Activated gamma-delta T cell (primary cell): ENCODE measurements around the gene EEFSEC.
A peak's percentile ranks its signal among the peaks of the same experiment; 100 is the strongest.

ENCODE experiments used
- DNase-seq: peaks from one replicate; lab custom pipeline; 2025; lab: John Stamatoyannopoulos, UW

The EEFSEC gene

DNA sequence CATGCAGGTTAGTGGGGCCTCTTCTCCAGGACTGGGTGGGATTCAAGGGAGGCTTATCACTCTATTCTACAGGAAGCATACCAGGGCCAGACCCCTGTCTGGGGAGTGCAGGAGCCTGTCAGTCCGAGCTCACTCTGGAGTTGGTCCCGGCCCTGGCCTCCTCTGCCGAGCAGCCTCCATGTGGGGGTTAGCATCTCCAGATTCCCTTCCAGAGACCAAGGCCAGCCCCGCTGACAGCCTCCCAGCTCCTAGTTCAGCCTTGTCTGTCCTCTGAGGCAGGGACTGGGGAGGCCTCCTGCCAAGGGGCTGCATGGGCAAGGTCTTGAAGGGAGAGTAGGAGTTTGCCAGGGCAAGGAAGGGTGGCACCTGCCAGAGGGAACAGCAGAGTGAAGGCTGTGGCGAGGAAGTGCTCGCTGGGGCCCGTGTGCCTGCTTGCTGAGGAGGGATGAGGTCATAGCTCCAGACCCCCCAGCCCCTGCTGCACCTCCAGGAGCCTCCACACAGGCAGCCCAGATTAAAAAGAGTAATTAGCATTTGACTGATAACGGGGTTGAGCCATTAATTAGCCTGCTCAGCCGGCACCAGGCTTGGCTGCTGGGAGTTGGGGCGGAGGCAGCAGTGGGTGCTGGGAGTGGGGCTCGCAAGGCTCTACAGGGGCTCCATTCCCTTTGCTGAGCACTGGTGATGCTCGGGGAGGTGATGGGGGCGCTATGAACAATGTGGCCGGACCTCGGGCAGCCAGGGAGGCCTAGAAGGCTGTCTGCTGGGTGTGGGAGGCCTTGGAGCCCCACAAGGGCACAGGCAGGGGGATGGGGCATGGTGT lies 259.1 kb downstream of the EEFSEC start:
- DNase-seq: no peak

DNA sequence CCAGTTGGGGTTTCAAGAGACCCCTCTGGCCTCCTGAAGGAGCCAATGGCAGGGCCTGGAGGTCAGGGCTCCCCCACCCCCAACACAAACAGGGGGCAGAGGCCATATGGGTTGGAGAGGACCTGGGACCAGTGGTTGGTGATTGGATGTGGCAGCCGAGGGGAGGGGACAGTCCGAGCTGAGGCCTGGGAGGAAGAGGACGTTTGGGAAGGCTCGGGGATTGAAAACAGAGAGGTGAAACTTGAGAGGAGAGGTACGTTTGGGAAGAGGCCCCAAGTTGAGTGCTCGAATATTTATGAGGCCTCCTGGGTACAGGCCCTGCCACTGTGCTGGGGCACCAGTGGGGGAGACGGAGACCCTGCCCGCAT lies 259.7 kb downstream of the EEFSEC start:
- no peak for DNase-seq

DNA sequence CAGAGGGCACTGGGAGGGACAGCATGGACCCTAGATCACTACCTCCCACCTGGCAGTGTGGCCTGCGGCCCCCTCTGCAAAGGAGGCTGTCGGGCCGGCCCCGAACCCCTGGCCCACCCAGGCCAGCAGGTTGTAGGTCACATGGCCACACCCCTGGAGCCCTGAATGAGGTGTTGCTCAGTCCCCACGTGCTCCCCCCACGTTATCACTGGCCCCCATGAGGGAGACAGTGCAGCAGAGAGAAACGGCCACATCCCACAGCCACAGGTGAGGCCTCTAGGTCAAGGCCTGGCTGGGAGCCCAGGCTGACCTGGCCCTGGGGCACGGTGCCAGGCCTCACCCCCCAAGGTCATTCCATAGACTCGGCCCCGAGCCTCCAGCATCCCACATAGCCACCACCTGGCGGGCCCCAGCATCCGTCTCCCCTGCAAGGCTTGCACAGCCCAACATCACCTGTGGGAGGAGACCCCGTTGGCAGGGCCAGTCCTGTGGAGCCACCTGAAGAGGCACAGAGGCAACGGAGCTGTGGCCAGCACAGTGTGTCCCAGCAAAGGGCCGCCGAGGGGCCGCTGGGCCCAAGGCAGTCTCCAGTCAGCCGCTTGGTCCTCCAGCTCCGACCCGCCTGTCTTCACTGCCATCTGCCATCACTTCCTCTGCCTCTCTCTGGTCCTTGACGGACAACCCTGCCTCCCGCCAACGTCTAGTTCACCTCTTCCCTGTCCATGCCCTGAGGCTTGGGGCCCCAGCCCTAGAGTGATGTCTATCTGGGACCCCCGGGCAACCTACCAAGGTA lies 260.3 kb downstream of the EEFSEC start:
- no peak for DNase-seq

DNA sequence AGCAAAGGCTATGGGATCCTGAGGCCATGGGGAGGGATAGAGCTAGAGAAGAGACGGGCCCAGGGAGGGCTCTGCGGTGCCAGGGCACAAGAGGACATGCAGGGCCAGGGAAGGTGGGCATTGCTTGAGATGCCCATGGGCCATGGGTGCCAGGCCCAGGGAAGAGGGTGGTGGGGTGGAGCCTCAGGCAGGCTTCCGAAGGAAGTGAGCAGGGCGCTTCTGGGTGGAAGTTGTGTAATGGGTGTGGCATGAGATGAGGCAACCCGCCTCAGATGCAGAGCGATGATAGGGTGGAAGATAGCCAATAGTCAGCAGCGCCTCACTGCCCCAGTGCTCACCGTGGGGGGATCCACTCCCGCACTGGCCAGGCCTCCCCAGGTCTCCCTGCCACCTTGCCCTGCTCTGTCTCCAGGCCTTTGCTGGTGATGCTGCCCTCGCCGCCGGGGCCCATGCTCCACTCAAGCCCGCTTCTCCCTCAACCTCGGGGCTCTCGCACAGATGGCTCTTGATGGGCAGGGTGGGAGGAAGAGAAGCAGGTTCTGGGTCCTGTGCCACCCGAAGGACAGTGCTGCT lies 262.0 kb downstream of the EEFSEC start:
- no peak for DNase-seq

DNA sequence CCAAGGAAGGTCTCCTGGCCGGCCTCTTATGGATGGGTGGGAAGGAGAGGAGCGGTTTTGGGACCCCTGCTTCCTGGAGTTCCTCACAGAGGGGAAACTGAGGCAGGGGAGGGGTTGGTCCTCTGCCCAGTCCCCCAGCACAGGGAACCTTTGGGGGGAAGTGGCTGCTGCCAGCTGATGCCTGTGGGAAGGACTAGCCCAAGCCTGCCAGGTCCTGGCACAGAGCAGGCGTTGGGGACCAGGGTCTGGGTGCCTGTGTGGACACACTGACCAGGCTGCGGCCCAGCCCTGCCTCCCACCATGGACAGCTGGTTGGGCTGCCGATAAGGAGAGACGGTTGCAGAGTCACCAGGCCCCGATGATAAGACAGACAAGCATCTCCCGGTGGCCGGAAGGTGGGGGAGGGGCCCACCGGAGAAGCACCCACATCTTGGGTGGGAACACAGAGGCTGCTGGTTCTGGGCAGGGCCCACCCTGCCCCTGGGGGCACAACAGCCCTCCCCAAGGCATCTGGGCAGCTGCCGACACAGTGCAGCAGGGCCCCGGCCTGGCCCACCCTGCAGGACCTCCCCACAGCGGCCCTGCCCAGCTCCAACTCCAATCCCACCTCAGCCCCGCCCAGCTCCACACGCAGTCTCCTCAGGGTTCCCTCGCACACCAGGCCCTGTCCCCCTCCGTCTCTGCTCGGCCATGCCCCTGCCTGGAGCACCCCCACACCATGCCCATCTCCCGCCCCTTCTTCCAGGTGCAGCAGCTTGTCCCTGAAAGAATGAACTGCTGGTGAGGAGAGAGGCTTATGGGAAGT lies 262.7 kb downstream of the EEFSEC start:
- no peak for DNase-seq

DNA sequence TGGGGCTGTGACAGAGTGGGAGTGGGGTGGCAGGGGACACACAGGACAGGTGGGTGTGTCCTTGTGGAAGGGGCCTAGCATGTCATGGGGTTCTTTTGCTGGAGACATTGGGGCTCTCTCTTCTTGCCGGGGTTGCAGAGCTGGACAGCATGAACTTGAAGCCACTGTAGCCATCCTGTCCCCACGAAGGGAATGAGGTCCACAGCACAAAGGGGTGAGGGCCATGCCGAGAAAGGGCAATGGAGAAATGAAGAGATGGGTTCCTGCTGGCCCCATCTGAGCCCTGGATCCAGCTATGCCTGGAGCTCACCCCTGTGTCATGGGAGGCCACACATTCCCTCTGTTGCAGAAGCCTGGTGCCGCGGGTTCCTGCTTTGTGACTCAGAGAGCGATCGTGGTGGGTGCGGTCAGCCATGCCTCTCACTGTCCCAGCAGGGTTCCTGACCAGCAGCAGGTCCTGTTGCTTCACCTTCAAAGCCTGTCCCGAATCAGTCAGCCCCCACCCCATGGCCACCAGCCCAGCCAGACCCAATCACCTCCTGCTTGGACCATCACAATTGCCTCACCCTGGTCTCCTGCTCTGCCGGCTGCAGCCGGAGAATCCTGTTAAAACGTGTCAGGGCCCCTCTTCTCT lies 263.4 kb downstream of the EEFSEC start:
- no peak for DNase-seq

DNA sequence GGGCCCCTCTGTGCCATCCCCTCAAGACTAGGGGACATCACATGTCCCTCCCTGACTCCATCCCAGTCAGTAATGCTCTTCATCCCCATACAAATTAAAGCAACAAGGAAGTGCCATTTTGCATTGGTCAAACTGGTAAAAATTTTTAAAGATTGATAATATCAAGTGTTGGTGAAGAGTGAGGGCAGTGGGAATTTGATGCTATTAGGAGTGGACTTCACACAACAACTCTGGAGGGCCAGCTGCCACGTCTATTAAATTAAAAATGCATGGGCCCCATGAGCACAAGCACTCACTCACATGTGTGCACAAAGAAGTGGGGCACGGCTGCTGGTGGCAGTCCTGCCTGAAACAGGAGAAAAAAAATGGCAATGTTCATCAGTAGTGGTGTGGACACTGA lies 265.6 kb downstream of the EEFSEC start:
- no peak for DNase-seq

DNA sequence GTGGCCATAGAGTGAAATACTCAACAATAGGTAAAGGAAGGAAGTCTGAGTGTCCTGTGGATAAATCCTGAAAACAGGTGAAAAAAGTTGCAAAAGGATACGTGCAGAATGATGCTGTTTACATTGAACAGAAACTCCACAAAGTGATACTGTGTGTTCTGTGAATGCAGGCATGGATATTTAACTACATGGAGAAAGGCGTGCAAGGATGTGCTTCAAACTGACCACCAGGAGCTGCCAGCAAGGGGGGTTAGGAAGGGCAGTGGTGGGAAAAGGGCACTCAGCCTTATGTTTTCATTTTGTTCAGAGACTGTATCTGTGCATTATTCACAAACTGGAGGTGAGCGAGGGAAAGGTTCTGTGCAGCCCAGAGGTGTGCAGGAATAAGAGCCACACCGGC lies 266.0 kb downstream of the EEFSEC start:
- DNase-seq: no peak

DNA sequence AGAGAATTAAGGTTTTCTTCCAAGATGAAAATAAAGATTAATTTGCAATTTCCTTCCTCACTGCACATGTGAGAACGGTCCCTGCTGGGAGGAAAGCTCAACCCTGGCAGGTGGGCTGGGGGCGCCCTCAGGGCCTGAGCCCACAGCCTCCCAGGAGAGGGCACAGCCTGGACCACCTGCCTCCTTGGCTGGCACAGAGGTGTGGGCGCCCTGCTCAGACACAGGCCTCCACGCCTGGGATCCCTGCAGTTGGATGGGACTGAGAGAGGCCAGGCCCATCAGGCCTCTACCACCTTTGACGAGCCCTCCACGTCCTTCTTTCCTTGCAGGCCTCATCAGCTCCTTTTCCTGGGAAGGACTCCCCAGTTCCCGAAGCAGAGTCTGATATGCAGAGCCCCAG lies 267.0 kb downstream of the EEFSEC start:
- DNase-seq: no peak

DNA sequence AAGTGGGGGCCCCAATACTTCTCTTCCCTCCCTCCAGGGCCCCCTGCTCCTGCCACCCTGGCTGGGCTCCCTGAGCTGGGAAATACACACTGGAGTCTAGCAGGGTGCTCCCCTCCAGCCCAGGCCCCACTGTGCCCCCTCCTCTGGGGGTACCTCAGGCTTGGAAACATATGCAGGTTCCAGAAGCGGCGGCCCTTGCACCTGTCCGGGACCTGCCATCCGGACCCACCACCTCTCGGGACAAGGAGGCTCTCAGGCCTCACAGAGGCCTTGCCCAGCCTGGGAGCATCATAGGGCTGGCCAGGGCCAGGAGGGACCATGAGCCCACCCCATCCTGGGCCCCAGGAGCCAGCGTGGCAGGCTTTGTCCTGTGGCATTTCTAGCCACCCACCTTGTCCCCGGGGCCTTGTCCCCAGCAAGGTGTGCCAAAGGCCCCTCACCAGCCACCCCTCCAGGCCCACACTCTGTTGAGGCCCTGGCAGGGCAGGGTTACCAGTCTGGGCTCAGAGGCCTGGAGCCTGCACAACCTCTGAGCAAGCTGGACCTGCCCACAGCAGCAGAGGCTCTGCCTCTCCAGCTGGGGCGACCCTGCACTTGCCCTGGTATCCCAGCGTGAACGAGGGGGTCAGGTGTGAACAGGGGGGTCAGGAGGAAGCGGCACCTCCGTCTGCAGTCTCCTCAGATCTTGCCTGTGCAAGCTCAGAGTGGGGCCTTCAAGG lies 267.6 kb downstream of the EEFSEC start:
- no peak for DNase-seq

DNA sequence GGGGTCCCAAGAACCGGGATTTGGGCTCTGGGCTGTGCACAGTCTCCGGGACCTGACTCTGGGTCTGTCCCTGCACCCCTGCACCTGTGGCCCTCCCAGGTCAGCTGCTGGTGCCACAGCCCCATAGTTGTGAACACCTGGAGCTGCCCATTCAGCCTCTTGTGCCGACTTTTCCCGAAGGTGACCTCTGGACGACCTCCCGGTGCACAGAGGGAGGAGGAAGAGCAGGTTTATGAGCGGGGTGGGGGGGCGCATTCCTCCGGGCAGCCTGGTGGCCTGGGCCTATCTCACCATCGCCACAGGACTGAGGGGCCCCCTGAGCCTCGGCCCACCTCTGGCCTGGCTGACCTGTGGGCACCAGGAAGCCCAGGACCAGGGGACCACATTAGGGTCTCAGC lies 268.2 kb downstream of the EEFSEC start:
- DNase-seq: no peak

DNA sequence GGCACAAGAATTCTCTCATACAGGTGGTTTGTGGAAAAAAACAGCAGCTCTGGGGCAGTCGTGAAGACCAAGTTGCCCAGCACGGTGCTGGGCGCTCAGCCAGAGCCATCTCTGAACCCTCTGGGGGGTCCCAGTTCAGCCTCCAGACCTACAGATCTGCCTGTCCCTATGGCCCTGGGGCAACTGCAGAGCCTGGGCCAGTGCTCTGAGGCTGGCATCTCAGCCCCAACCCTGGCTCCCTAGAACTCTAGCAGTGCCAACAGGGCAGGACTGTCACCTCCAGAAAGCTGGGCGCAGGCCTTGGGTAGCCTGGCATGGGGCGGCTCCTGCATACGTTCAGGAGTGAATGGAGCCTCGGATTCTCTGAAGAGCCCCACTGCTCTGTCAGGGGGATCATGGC lies 268.7 kb downstream of the EEFSEC start:
- no peak for DNase-seq

DNA sequence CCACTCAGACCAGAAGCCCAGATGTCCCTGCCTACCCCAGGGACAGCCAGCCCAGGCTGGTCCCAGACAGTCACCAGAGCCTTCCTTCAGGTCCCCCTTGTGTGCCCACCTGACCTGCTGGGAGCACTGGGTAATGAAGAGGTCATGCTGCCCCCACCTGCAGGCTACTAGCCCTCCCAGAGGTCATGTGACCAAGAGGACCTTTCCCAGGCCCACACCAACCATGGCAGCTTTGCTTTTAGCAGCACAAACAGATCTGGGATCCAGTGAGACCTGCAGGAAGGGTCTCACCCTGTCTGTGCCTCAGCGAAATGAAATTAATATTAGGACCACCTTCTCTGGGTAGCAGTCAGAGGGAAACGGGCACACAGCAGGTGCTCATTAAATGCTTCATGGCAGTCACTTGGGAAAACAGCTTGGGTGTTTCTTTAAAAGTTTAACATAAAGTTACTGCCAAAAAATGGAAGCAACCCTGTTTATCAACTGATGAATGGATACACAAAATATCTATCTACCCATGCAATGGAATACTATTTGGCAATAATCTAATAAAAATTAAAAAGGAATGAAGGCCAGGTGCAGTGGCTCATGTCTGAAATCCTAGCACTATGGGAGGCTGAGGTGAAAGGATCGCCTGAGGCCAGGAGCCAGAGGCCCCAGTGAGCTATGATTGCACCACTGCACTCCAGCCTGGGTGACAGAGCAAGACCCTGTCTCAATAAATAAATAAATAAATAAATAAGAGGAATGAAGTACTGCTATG lies 269.7 kb downstream of the EEFSEC start:
- no peak for DNase-seq

DNA sequence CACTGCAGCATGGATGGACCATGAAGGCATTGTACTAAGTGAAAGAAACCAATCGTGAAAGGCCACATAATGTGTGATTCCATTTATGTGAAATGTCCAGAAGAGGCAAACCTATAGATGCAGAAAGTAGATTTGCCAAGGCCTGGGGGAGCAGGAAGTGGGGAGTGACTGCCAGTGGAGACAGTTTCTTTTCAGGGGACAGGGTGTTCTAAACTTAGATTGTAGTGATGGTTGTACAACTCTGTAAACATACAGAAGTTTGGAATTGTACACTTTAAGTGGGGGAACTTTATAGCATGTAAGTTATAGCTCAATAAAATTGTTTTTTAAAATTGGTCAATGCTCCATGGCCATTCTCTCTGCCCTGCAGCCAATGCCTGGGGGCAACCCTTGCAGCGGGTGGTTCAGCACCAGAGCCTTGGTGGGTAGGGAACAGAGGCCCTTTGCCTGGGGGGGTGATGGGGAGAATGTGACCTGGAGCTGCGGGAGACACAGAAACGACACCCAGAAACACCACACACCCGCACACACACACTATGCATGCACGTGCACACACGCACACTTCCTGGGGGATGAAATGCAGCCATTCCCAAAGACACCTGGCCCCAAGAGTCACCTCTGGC lies 270.4 kb downstream of the EEFSEC start:
- DNase-seq: no peak

DNA sequence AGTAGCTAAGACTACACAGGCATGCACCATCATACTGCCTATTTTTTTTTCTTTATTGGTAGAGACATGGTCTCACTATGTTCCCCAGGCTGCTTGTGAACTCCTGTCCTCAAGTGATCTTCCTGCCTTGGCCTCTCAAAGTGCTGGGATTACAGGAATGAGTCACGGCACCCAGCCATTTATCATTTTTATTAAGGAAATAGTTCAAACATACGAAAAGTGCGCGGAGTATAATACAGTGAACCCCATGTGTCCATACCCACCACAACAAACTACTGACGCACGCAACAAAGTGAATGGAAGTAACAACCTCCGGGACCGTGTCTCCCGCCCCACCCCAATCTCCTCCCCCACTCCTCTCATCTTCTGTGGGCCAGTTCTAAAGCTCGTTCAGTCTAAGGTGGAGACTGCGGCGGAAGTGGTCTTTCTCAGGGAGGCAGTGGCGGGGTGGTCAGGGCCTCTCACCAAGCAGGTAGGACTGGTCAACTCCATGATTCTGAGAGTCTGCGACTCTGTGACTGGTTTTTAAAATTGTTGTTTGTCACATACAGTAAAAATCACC lies 271.3 kb downstream of the EEFSEC start:
- DNase-seq: no peak

DNA sequence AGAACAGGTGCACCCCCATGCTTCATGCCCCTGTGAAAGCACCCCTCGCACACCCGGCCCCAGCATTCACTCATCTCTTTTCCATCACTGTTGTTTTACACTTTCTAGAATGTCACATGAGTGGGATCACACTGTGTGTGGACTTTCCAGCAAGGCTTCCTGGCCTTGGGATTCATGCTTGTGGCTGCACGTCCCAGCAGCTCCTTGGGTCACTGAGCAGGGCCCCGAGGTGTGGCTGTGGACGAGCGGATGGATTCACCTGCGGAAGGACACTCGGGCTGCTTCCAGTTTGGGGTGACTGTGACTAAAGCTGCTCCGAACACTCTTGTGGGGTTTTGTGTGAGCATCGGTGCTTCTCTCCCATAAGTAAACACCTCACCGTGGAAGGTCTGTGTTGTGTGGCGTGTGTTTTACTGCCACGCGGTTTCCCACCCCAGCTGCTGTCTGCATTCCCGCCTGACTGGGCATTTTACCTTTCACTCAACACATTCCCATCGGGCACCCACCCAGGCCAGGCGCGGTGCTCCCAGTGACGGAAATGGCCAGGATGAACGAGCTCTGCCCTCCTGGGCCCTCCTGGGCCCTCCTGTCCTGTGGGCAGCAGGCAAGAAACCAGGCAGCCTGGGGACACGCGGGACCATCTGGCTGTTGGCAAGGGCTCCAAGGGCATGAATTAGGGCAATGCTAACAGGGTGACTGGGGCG lies 272.0 kb downstream of the EEFSEC start:
- DNase-seq: no peak

DNA sequence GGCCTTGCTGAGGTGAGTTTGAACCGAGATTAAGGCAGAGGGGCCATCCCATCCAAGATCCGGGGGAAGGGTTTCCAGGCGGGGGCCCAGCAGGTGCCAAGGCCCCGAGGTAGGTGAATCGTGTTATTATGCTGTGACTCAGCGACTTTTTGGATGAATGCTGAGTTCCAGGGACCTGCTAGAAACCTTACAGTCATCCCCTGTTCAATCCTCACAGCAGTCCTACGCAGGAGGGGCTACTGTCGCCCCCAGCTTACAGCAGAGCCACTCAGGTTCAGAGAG lies 272.5 kb downstream of the EEFSEC start:
- no peak for DNase-seq

DNA sequence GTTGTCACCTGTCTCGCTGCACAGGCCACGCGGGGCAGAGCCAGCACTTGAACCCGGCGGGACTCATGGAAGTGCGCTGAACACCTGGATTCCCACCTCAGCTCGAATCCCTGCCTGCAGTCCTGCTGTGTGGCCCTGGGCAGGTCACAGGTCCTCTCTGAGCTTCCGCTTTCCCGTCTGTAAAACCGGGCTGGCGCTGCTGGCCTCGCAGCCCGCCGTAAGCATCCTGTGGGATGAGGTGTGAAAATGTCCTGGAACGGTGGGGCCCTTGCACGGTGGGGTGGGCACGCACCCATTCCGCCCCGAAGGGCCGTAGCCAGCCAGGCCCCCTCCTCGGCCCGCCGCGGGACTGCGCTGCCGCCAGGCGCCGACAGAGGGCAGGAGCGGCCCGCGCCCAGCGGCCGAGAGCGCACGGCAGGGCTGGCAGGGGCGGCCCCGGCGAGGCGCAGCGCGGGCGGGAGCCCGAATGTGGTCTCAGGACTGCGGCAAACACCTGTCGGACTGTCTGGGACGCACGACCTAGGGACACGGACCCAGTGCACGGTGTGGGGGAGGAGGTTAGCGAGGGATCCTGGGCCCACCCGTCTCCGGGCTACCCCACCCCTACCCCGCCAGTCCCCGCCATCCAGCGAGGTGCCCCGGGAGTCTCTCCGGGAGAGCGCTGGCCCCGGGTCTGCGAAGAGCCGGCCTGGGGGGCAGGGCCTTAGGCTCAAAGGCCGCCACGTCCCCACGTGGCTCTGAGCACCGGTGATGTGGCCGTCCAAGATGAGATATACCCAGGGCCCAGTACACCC lies 273.0 kb downstream of the EEFSEC start:
- peak; percentile 25 for DNase-seq
